Cortex of kidney (tissue), 1 donor: ENCODE measurements around the gene ARHGAP10.

Experiments used
- DNase-seq: peaks from one replicate; lab custom pipeline; 2025; lab: John Stamatoyannopoulos, UW

ARHGAP10 gene

GRCh38 chr4:147826288-147826646 lies 94.4 kb downstream of the ARHGAP10 start:
- DNase-seq = no peak

- no peak for DNase-seq
Observed at GRCh38 chr4:147828331-147828905, 96.5 kb downstream of the ARHGAP10 start.

- DNase-seq = no peak
Observed at GRCh38 chr4:147829401-147830101, 97.7 kb downstream of the ARHGAP10 start.

- DNase-seq = no peak
Observed at GRCh38 chr4:147830102-147830463, 98.2 kb downstream of the ARHGAP10 start.

GRCh38 chr4:147830987-147831386 lies 99.1 kb downstream of the ARHGAP10 start:
- DNase-seq = no peak

GRCh38 chr4:147831551-147832171 lies 99.8 kb downstream of the ARHGAP10 start:
- DNase-seq = no peak

GRCh38 chr4:147833254-147833653 lies 101.4 kb downstream of the ARHGAP10 start:
- DNase-seq = no peak

- no peak for DNase-seq
Observed at GRCh38 chr4:147833741-147834140, 101.9 kb downstream of the ARHGAP10 start.

GRCh38 chr4:147834480-147834879 lies 102.6 kb downstream of the ARHGAP10 start:
- no peak for DNase-seq

- no peak for DNase-seq
Observed at GRCh38 chr4:147836807-147837206, 104.9 kb downstream of the ARHGAP10 start.

GRCh38 chr4:147837435-147837834 lies 105.5 kb downstream of the ARHGAP10 start:
- DNase-seq = no peak

GRCh38 chr4:147837854-147838253 lies 106.0 kb downstream of the ARHGAP10 start:
- DNase-seq = no peak

- no peak for DNase-seq
Observed at GRCh38 chr4:147839200-147839599, 107.3 kb downstream of the ARHGAP10 start.

- DNase-seq = no peak
Observed at GRCh38 chr4:147839663-147840062, 107.8 kb downstream of the ARHGAP10 start.

GRCh38 chr4:147840838-147841738 lies 109.2 kb downstream of the ARHGAP10 start:
- no peak for DNase-seq

GRCh38 chr4:147842573-147842972 lies 110.7 kb downstream of the ARHGAP10 start:
- DNase-seq = no peak

- no peak for DNase-seq
Observed at GRCh38 chr4:147843162-147843561, 111.3 kb downstream of the ARHGAP10 start.

- DNase-seq = no peak
Observed at GRCh38 chr4:147844781-147845180, 112.9 kb downstream of the ARHGAP10 start.

GRCh38 chr4:147846318-147847155 lies 114.6 kb downstream of the ARHGAP10 start:
- no peak for DNase-seq

- DNase-seq = no peak
Observed at GRCh38 chr4:147847751-147848590, 116.1 kb downstream of the ARHGAP10 start.

- no peak for DNase-seq
Observed at GRCh38 chr4:147848634-147849033, 116.7 kb downstream of the ARHGAP10 start.
